ENCODE measurements around the gene ZNF688.

DNA sequence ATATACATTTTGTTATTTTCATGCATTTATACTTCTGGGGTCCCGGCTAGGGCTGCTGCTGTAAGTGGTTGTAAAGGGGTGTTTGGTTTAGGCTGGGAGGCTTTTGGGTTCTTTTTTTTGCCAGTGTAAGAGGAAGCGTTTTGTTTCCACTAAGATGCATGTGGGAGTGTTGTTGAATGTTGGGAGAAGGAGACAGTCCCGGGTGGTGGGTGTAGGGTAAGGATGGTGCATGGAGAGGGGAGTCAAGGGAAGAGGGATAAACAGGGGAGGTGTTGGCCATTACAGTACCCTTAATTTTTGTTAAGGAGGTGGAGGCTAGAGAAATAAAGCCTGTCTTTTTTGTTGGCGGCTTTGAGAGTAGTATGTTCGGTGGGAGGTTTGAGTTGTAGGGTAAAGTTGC, 28.4 kb downstream of the ZNF688 start:
- TF ChIP-seq, protein P1, sequence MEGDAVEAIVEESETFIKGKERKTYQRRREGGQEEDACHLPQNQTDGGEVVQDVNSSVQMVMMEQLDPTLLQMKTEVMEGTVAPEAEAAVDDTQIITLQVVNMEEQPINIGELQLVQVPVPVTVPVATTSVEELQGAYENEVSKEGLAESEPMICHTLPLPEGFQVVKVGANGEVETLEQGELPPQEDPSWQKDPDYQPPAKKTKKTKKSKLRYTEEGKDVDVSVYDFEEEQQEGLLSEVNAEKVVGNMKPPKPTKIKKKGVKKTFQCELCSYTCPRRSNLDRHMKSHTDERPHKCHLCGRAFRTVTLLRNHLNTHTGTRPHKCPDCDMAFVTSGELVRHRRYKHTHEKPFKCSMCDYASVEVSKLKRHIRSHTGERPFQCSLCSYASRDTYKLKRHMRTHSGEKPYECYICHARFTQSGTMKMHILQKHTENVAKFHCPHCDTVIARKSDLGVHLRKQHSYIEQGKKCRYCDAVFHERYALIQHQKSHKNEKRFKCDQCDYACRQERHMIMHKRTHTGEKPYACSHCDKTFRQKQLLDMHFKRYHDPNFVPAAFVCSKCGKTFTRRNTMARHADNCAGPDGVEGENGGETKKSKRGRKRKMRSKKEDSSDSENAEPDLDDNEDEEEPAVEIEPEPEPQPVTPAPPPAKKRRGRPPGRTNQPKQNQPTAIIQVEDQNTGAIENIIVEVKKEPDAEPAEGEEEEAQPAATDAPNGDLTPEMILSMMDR (IDR thresholded peaks at IDR 0.05; ENCODE audit: control extremely low read depth in 1 of 3, insufficient read depth in 1 of 3, low read depth in 1 of 3, low read length in 3 of 3): no peak
- TF ChIP-seq, protein P2, sequence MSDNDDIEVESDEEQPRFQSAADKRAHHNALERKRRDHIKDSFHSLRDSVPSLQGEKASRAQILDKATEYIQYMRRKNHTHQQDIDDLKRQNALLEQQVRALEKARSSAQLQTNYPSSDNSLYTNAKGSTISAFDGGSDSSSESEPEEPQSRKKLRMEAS (IDR thresholded peaks at IDR 0.05): no peak
- TF ChIP-seq RFX5 (IDR thresholded peaks at IDR 0.05; ENCODE audit: borderline replicate concordance, low read depth, low read length): no peak

Measured in H1 (cell line).